Measurements from ENCODE around the gene GAL3ST1.
"Not testable (repeated sequence)": the region's sequence is repeated elsewhere in the genome, so short reads cannot be mapped to it uniquely, and the experiment has no call there.

GAL3ST1 gene

GRCh38 chr22:30596199-30596598 is 21.7 kb upstream of the GAL3ST1 start:
- DNase-seq, result no peak

- DNase-seq, result not testable (repeated sequence)
Observed at GRCh38 chr22:30592360-30592713, 17.9 kb upstream of the GAL3ST1 start.

GRCh38 chr22:30591588-30592359 is 17.3 kb upstream of the GAL3ST1 start, which contains the start of gene PES1:
TSS of gene PES1 (minus strand) at chr22:30591910. CDS start at chr22:30591833, 77 bp downstream.
- peak; percentile 94 for DNase-seq

GRCh38 chr22:30591191-30591587 is 16.7 kb upstream of the GAL3ST1 start:
- DNase-seq, result no peak

- DNase-seq, result no peak
Observed at GRCh38 chr22:30586414-30586813, 11.9 kb upstream of the GAL3ST1 start.

- DNase-seq, result no peak
Observed at GRCh38 chr22:30584441-30584840, 10.0 kb upstream of the GAL3ST1 start.

- no peak for DNase-seq
Observed at GRCh38 chr22:30582788-30583545, 8.5 kb upstream of the GAL3ST1 start.

- no peak for DNase-seq
Observed at GRCh38 chr22:30582051-30582450, 7.6 kb upstream of the GAL3ST1 start.

GRCh38 chr22:30580896-30581295 is 6.4 kb upstream of the GAL3ST1 start:
- no peak for DNase-seq

- no peak for DNase-seq
Observed at GRCh38 chr22:30578481-30578880, 4.0 kb upstream of the GAL3ST1 start.

GRCh38 chr22:30575859-30576258 is 1.4 kb upstream of the GAL3ST1 start:
- DNase-seq, result no peak

- DNase-seq, result no peak
Observed at GRCh38 chr22:30574997-30575671, 669 bp upstream of the GAL3ST1 start.

- DNase-seq, result no peak
Observed at GRCh38 chr22:30573594-30574094, 821 bp downstream of the GAL3ST1 start.

GRCh38 chr22:30572840-30573593 is 1.4 kb downstream of the GAL3ST1 start:
- no peak for DNase-seq

- no peak for DNase-seq
Observed at GRCh38 chr22:30572210-30572609, 2.3 kb downstream of the GAL3ST1 start.

- no peak for DNase-seq
Observed at GRCh38 chr22:30569674-30570202, 4.7 kb downstream of the GAL3ST1 start.

- DNase-seq, result no peak
Observed at GRCh38 chr22:30568137-30568805, 6.2 kb downstream of the GAL3ST1 start.

- DNase-seq, result not testable (repeated sequence)
Observed at GRCh38 chr22:30567277-30567676, 7.2 kb downstream of the GAL3ST1 start.

GRCh38 chr22:30566125-30566524 is 8.3 kb downstream of the GAL3ST1 start:
- DNase-seq, result no peak

- DNase-seq, result no peak
Observed at GRCh38 chr22:30565341-30565740, 9.1 kb downstream of the GAL3ST1 start.

GRCh38 chr22:30564761-30565119 is 9.7 kb downstream of the GAL3ST1 start:
- DNase-seq, result no peak

Data from effector CD4-positive, alpha-beta T cell (primary cell).